NK-92 treated with Interleukin-12 subunit alpha and Interleukin-12 subunit beta, amount 100 ng/mL, for 24 hours (cell line): ENCODE measurements around the gene STK40.

Experiments used
- DNase-seq: peaks from one replicate; lab custom pipeline; 2025; lab: John Stamatoyannopoulos, UW

Gene STK40

GRCh38 chr1:36397378-36398230, 11.9 kb upstream of the STK40 start, which contains the start of gene LSM10:
Gene LSM10, minus strand, starts transcription at chr1:36397908. Its CDS starts 3,779 bp downstream, at chr1:36394129.
- peak; percentile 81 for DNase-seq

GRCh38 chr1:36397083-36397377, 11.3 kb upstream of the STK40 start:
- DNase-seq, result no peak

- DNase-seq, result no peak
Observed at GRCh38 chr1:36396359-36396758, 10.6 kb upstream of the STK40 start.

GRCh38 chr1:36393686-36394085, 8.0 kb upstream of the STK40 start:
- no peak for DNase-seq

- DNase-seq, result no peak
Observed at GRCh38 chr1:36392836-36393235, 7.1 kb upstream of the STK40 start.

GRCh38 chr1:36391271-36391670, 5.5 kb upstream of the STK40 start:
- no peak for DNase-seq

GRCh38 chr1:36390411-36390810, 4.7 kb upstream of the STK40 start:
- no peak for DNase-seq

- no peak for DNase-seq
Observed at GRCh38 chr1:36389999-36390398, 4.3 kb upstream of the STK40 start.

GRCh38 chr1:36389261-36389660, 3.5 kb upstream of the STK40 start:
- DNase-seq, result no peak

- DNase-seq, result no peak
Observed at GRCh38 chr1:36387141-36387949, 1.6 kb upstream of the STK40 start.

- peak; percentile 94 for DNase-seq
Observed at GRCh38 chr1:36386265-36387140, 779 bp upstream of the STK40 start.

GRCh38 chr1:36384542-36385409, 948 bp downstream of the STK40 start:
- peak; percentile 32 for DNase-seq

- DNase-seq, result no peak
Observed at GRCh38 chr1:36383240-36383639, 2.5 kb downstream of the STK40 start.

GRCh38 chr1:36382669-36383068, 3.1 kb downstream of the STK40 start:
- no peak for DNase-seq

- no peak for DNase-seq
Observed at GRCh38 chr1:36382231-36382630, 3.5 kb downstream of the STK40 start.

- no peak for DNase-seq
Observed at GRCh38 chr1:36381405-36381804, 4.3 kb downstream of the STK40 start.

GRCh38 chr1:36380782-36381181, 4.9 kb downstream of the STK40 start:
- DNase-seq, result no peak

GRCh38 chr1:36380143-36380619, 5.5 kb downstream of the STK40 start:
- no peak for DNase-seq

- DNase-seq, result no peak
Observed at GRCh38 chr1:36377791-36378492, 7.8 kb downstream of the STK40 start.

GRCh38 chr1:36372617-36373016, 13.1 kb downstream of the STK40 start:
- no peak for DNase-seq
